Mesenchymal stem cell (in vitro differentiated cells and primary cell): Measurements from ENCODE around the gene TRPV3.

Source experiments
- DNase-seq: peaks from one replicate; pipeline ENCODE4 v3.0.0-alpha.2; 2013
- H2AFZ ChIP-seq: one replicate; pipeline ENCODE4 v1.6.1; 2013; ENCODE audit warnings: low read depth, mild to moderate bottlenecking, control low read depth, inconsistent platforms, low read length, moderate library complexity
- H2AK5ac ChIP-seq: 2 replicates; pipeline ENCODE4 v1.6.1; 2013; ENCODE audit warnings: low read length, moderate library complexity, mild to moderate bottlenecking, inconsistent platforms; ENCODE audit not compliant: severe bottlenecking
- H2BK120ac ChIP-seq: one replicate; pipeline ENCODE4 v1.6.1; 2013; ENCODE audit warnings: low read depth, mild to moderate bottlenecking, inconsistent platforms, low read length, moderate library complexity
- H2BK12ac ChIP-seq, 2 experiments: one replicate each; pipeline ENCODE4 v1.6.1; 2013; ENCODE audit warnings: inconsistent platforms in 2 of 2, low read length in 2 of 2, mild to moderate bottlenecking in 2 of 2, moderate library complexity in 2 of 2, control low read depth in 1 of 2
- H2BK15ac ChIP-seq: one replicate; pipeline ENCODE4 v1.6.1; 2013; ENCODE audit warnings: mild to moderate bottlenecking, low read depth, inconsistent platforms; ENCODE audit not compliant: poor library complexity, severe bottlenecking
- H2BK5ac ChIP-seq: 2 replicates; pipeline ENCODE4 v1.6.1; 2013; ENCODE audit warnings: low read depth, mild to moderate bottlenecking, low read length, control low read depth, inconsistent platforms; ENCODE audit not compliant: poor library complexity, severe bottlenecking
- H3K14ac ChIP-seq, 2 experiments: one replicate each; pipeline ENCODE4 v1.6.1; 2013; ENCODE audit warnings: inconsistent platforms in 2 of 2, low read length in 2 of 2, control low read depth in 1 of 2, mild to moderate bottlenecking in 1 of 2, moderate library complexity in 1 of 2
- H3K18ac ChIP-seq, 2 experiments: one replicate each; pipeline ENCODE4 v1.6.1; 2013; ENCODE audit warnings: inconsistent platforms in 2 of 2, low read length in 2 of 2, control low read depth in 1 of 2, low read depth in 1 of 2, mild to moderate bottlenecking in 1 of 2
- H3K23ac ChIP-seq, 2 experiments: one replicate each; pipeline ENCODE4 v1.6.1; 2013; ENCODE audit warnings: inconsistent platforms in 2 of 2, low read length in 2 of 2, mild to moderate bottlenecking in 2 of 2, moderate library complexity in 2 of 2, control low read depth in 1 of 2
- H3K27ac ChIP-seq: 2 replicates; pipeline ENCODE4 v1.5.1; 2013; ENCODE audit warnings: mild to moderate bottlenecking, moderate library complexity, low read length, control low read depth, inconsistent platforms; ENCODE audit not compliant: poor library complexity, severe bottlenecking
- H3K27me3 ChIP-seq, 2 experiments: 2 replicates each; pipeline versions ENCODE4 v1.6.1 to v1.7.0; 2013; ENCODE audit warnings: low read length in 2 of 2, mild to moderate bottlenecking in 2 of 2, moderate library complexity in 2 of 2, control low read depth in 1 of 2, inconsistent platforms in 1 of 2; ENCODE audit not compliant: control insufficient read depth in 1 of 2, insufficient read depth in 1 of 2
- H3K36me3 ChIP-seq, 2 experiments: 2 replicates each; pipeline versions ENCODE4 v1.6.1 to v1.7.0; 2013; ENCODE audit warnings: low read length in 2 of 2, control low read depth in 1 of 2, inconsistent platforms in 1 of 2, low read depth in 1 of 2, mild to moderate bottlenecking in 1 of 2; ENCODE audit not compliant: insufficient read depth in 2 of 2, control insufficient read depth in 1 of 2
- H3K4ac ChIP-seq, 2 experiments: one replicate each; pipeline ENCODE4 v1.6.1; 2013; ENCODE audit warnings: inconsistent platforms in 2 of 2, low read length in 2 of 2, mild to moderate bottlenecking in 2 of 2, moderate library complexity in 2 of 2, control low read depth in 1 of 2, low read depth in 1 of 2
- H3K4me1 ChIP-seq: 2 replicates; pipeline ENCODE4 v1.6.1; 2013; ENCODE audit warnings: low read depth, low read length, control low read depth; ENCODE audit not compliant: control insufficient read depth, insufficient read depth
- H3K4me2 ChIP-seq: 2 replicates; pipeline ENCODE4 v1.6.1; 2013; ENCODE audit warnings: low read length, mild to moderate bottlenecking, inconsistent platforms; ENCODE audit not compliant: poor library complexity, severe bottlenecking
- H3K4me3 ChIP-seq, 2 experiments: 2 replicates each; pipeline versions ENCODE4 v1.5.1 to v1.7.0; 2013; ENCODE audit warnings: low read length in 2 of 2, mild to moderate bottlenecking in 2 of 2, control low read depth in 1 of 2, low read depth in 1 of 2; ENCODE audit not compliant: insufficient read depth in 1 of 2
- H3K79me1 ChIP-seq: replicated peaks from 2 replicates; pipeline ENCODE4 v1.6.1; 2013; ENCODE audit warnings: mild to moderate bottlenecking, control low read depth, low read length, inconsistent platforms; ENCODE audit not compliant: poor library complexity, severe bottlenecking
- H3K9ac ChIP-seq: 2 replicates; pipeline ENCODE4 v1.7.0; 2013; ENCODE audit warnings: mild to moderate bottlenecking, low read length, moderate library complexity
- H3K9me3 ChIP-seq: 2 replicates; pipeline ENCODE4 v1.7.0; 2013; ENCODE audit warnings: mild to moderate bottlenecking, low read length; ENCODE audit not compliant: control insufficient read depth
- H4K8ac ChIP-seq: one replicate; pipeline ENCODE4 v1.6.1; 2013; ENCODE audit warnings: inconsistent platforms, mild to moderate bottlenecking, low read length, moderate library complexity
- H4K91ac ChIP-seq: one replicate; pipeline ENCODE4 v1.6.1; 2013; ENCODE audit warnings: mild to moderate bottlenecking, low read length, inconsistent platforms
- WGBS: methylation state at CpG from one replicate; pipeline ENCODE4 v1.1.7; 2013; ENCODE audit warnings: mixed read lengths; 5-methylcytosine and 5-hydroxymethylcytosine counted together

TRPV3 gene

GRCh38 chr17:3546521-3546920 is 11.1 kb downstream of the TRPV3 start:
- Histone ChIP-seq H2BK5ac (no peak overlapping the region), H2AFZ (no peak overlapping the region), H3K4me1 (no peaks in the 10 kb centered on the region), H3K79me1 (no peaks in the 10 kb centered on the region), H3K23ac (no peak overlapping the region), H2AK5ac (no peak overlapping the region), H2BK12ac (no peak overlapping the region), H3K27me3 (peaks cover 0 to 12% of the 10 kb centered on the region in 2 experiments), H3K27ac (no peak overlapping the region), H3K4ac (no peak overlapping the region), H3K9me3 (no peaks in the 10 kb centered on the region), H2BK120ac (no peak overlapping the region), H3K36me3 (no peaks in the 10 kb centered on the region), H3K4me2 (no peak overlapping the region), H3K4me3 (no peak overlapping the region), H2BK15ac (no peak overlapping the region), H3K18ac (no peak overlapping the region), H3K14ac (no peak overlapping the region), H3K9ac (no peak overlapping the region), H4K8ac (no peak overlapping the region), H4K91ac (no peak overlapping the region)
- no peak for DNase-seq
- WGBS = 89% methylated on average over 5 of the region's 5 CpGs

GRCh38 chr17:3545151-3545550 is 12.5 kb downstream of the TRPV3 start:
- Histone ChIP-seq H3K4ac (no peak overlapping the region), H2BK15ac (no peak overlapping the region), H2BK120ac (no peak overlapping the region), H2AFZ (no peak overlapping the region), H2BK5ac (no peak overlapping the region), H3K27ac (no peak overlapping the region), H3K27me3 (peaks cover 0 to 15% of the 10 kb centered on the region in 2 experiments), H3K4me1 (no peaks in the 10 kb centered on the region), H2AK5ac (no peak overlapping the region), H3K23ac (no peak overlapping the region), H3K36me3 (no peaks in the 10 kb centered on the region), H3K9me3 (no peaks in the 10 kb centered on the region), H3K4me2 (no peak overlapping the region), H3K4me3 (no peak overlapping the region), H3K79me1 (no peaks in the 10 kb centered on the region), H3K9ac (no peak overlapping the region), H4K8ac (no peak overlapping the region), H2BK12ac (no peak overlapping the region), H4K91ac (no peak overlapping the region), H3K18ac (no peak overlapping the region), H3K14ac (no peak overlapping the region)
- no peak for DNase-seq
- 54% methylated on average over 9 of the region's 9 CpGs for WGBS

- H3K4me1 ChIP-seq = no peaks in the 10 kb centered on the region
- H3K4me3 ChIP-seq = no peak overlapping the region
- no peak overlapping the region for H3K23ac ChIP-seq
- H2BK5ac ChIP-seq = no peak overlapping the region
- H4K91ac ChIP-seq = no peak overlapping the region
- no peak overlapping the region for H3K27ac ChIP-seq
- no peak overlapping the region for H3K14ac ChIP-seq
- H3K9ac ChIP-seq = no peak overlapping the region
- no peak overlapping the region for H3K18ac ChIP-seq
- H2BK12ac ChIP-seq = no peak overlapping the region
- no peak overlapping the region for H2BK120ac ChIP-seq
- no peaks in the 10 kb centered on the region for H3K9me3 ChIP-seq
- H2AK5ac ChIP-seq = no peak overlapping the region
- WGBS = 88% methylated on average over 5 of the region's 5 CpGs
- no peaks in the 10 kb centered on the region for H3K36me3 ChIP-seq
- H2BK15ac ChIP-seq = no peak overlapping the region
- peaks cover 0 to 16% of the 10 kb centered on the region in 2 experiments for H3K27me3 ChIP-seq
- H2AFZ ChIP-seq = no peak overlapping the region
- H3K79me1 ChIP-seq = no peaks in the 10 kb centered on the region
- H3K4me2 ChIP-seq = no peak overlapping the region
- H3K4ac ChIP-seq = no peak overlapping the region
- no peak overlapping the region for H4K8ac ChIP-seq
- DNase-seq = no peak
Measured at GRCh38 chr17:3544365-3544764, 13.2 kb downstream of the TRPV3 start.

GRCh38 chr17:3543453-3543852 is 14.2 kb downstream of the TRPV3 start:
- H2BK15ac ChIP-seq = no peak overlapping the region
- no peak overlapping the region for H3K14ac ChIP-seq
- H4K8ac ChIP-seq = no peak overlapping the region
- no peaks in the 10 kb centered on the region for H3K4me1 ChIP-seq
- peaks cover 0 to 16% of the 10 kb centered on the region in 2 experiments for H3K27me3 ChIP-seq
- H2AFZ ChIP-seq = no peak overlapping the region
- no peak overlapping the region for H3K4ac ChIP-seq
- 95% methylated on average over 10 of the region's 10 CpGs for WGBS
- no peak overlapping the region for H2BK5ac ChIP-seq
- H3K9me3 ChIP-seq = no peaks in the 10 kb centered on the region
- no peak for DNase-seq
- H3K27ac ChIP-seq = no peak overlapping the region
- H2BK120ac ChIP-seq = no peak overlapping the region
- H3K23ac ChIP-seq = no peak overlapping the region
- H3K79me1 ChIP-seq = no peaks in the 10 kb centered on the region
- H3K18ac ChIP-seq = no peak overlapping the region
- no peak overlapping the region for H2BK12ac ChIP-seq
- H2AK5ac ChIP-seq = no peak overlapping the region
- no peak overlapping the region for H3K9ac ChIP-seq
- no peaks in the 10 kb centered on the region for H3K36me3 ChIP-seq
- no peak overlapping the region for H4K91ac ChIP-seq
- H3K4me3 ChIP-seq = no peak overlapping the region
- H3K4me2 ChIP-seq = no peak overlapping the region
